Measurements from ENCODE around the gene CNTNAP2.

CNTNAP2 gene

GRCh38 chr7:147170341-147171012 is 1053.9 kb downstream of the CNTNAP2 start:
- FAIRE-seq, result no peak

GRCh38 chr7:147171013-147171391 is 1054.4 kb downstream of the CNTNAP2 start:
- FAIRE-seq, result no peak

GRCh38 chr7:147173883-147174282 is 1057.3 kb downstream of the CNTNAP2 start:
- FAIRE-seq, result no peak

GRCh38 chr7:147182874-147183273 is 1066.3 kb downstream of the CNTNAP2 start:
- no peak for FAIRE-seq

- no peak for FAIRE-seq
These were observed 1066.7 kb downstream of the CNTNAP2 start for GRCh38 chr7:147183276-147183675.

- no peak for FAIRE-seq
These were observed 1071.9 kb downstream of the CNTNAP2 start for GRCh38 chr7:147188467-147188866.

GRCh38 chr7:147193476-147193875 is 1076.9 kb downstream of the CNTNAP2 start:
- no peak for FAIRE-seq

- no peak for FAIRE-seq
These were observed 1079.9 kb downstream of the CNTNAP2 start for GRCh38 chr7:147196481-147196880.

- no peak for FAIRE-seq
These were observed 1080.4 kb downstream of the CNTNAP2 start for GRCh38 chr7:147197006-147197405.

- no peak for FAIRE-seq
These were observed 1083.3 kb downstream of the CNTNAP2 start for GRCh38 chr7:147199868-147200267.

GRCh38 chr7:147207988-147208387 is 1091.4 kb downstream of the CNTNAP2 start:
- FAIRE-seq, result no peak

GRCh38 chr7:147231275-147231674 is 1114.7 kb downstream of the CNTNAP2 start:
- FAIRE-seq, result no peak

- no peak for FAIRE-seq
These were observed 1119.2 kb downstream of the CNTNAP2 start for GRCh38 chr7:147235645-147236382.

GRCh38 chr7:147240468-147240867 is 1123.9 kb downstream of the CNTNAP2 start:
- no peak for FAIRE-seq

- FAIRE-seq, result no peak
These were observed 1128.7 kb downstream of the CNTNAP2 start for GRCh38 chr7:147245274-147245673.

- no peak for FAIRE-seq
These were observed 1133.4 kb downstream of the CNTNAP2 start for GRCh38 chr7:147249956-147250355.

- no peak for FAIRE-seq
These were observed 1135.2 kb downstream of the CNTNAP2 start for GRCh38 chr7:147251751-147252325.

GRCh38 chr7:147261693-147262092 is 1145.1 kb downstream of the CNTNAP2 start:
- FAIRE-seq, result no peak

- FAIRE-seq, result no peak
These were observed 1148.9 kb downstream of the CNTNAP2 start for GRCh38 chr7:147265528-147265927.

GRCh38 chr7:147276106-147276505 is 1159.5 kb downstream of the CNTNAP2 start:
- FAIRE-seq, result no peak

GRCh38 chr7:147276783-147277370 is 1160.3 kb downstream of the CNTNAP2 start:
- no peak for FAIRE-seq

- FAIRE-seq, result no peak
These were observed 1162.9 kb downstream of the CNTNAP2 start for GRCh38 chr7:147279514-147279913.

- FAIRE-seq, result no peak
These were observed 1163.4 kb downstream of the CNTNAP2 start for GRCh38 chr7:147279964-147280374.

GRCh38 chr7:147282204-147282603 is 1165.6 kb downstream of the CNTNAP2 start:
- no peak for FAIRE-seq

Measured in endometrium (tissue), 2 donors.